NCI-H1092 treated with DMSO at 0.1 percent for 48 hours (cell line): ENCODE data around the gene PDE1A.
A peak's percentile ranks its signal among the peaks of the same experiment; 100 is the strongest.

Source experiments
- DNase-seq: peaks from one replicate; lab custom pipeline; 2025; lab: John Stamatoyannopoulos, UW

Gene PDE1A

GRCh38 chr2:182197529-182197928, 229.3 kb downstream of the PDE1A start:
- no peak for DNase-seq

- DNase-seq, result no peak
Measured at GRCh38 chr2:182193291-182193690, 233.5 kb downstream of the PDE1A start.

GRCh38 chr2:182191061-182191460, 235.8 kb downstream of the PDE1A start:
- DNase-seq, result no peak

GRCh38 chr2:182187130-182187529, 239.7 kb downstream of the PDE1A start:
- no peak for DNase-seq

- peak; percentile 42 for DNase-seq
Measured at GRCh38 chr2:182186132-182186735, 240.6 kb downstream of the PDE1A start.

GRCh38 chr2:182182436-182182835, 244.4 kb downstream of the PDE1A start:
- DNase-seq, result no peak

- DNase-seq, result no peak
Measured at GRCh38 chr2:182181381-182181780, 245.5 kb downstream of the PDE1A start.

GRCh38 chr2:182179176-182179575, 247.7 kb downstream of the PDE1A start:
- DNase-seq, result no peak

GRCh38 chr2:182173944-182174622, 252.8 kb downstream of the PDE1A start:
- DNase-seq, result no peak

GRCh38 chr2:182170341-182170740, 256.5 kb downstream of the PDE1A start:
- no peak for DNase-seq

- DNase-seq, result no peak
Measured at GRCh38 chr2:182167882-182168281, 259.0 kb downstream of the PDE1A start.

- DNase-seq, result no peak
Measured at GRCh38 chr2:182166841-182167240, 260.0 kb downstream of the PDE1A start.

- DNase-seq, result no peak
Measured at GRCh38 chr2:182166406-182166805, 260.4 kb downstream of the PDE1A start.

GRCh38 chr2:182165202-182165601, 261.6 kb downstream of the PDE1A start:
- DNase-seq, result no peak

- DNase-seq, result no peak
Measured at GRCh38 chr2:182164686-182165085, 262.1 kb downstream of the PDE1A start.

GRCh38 chr2:182163878-182164277, 263.0 kb downstream of the PDE1A start:
- no peak for DNase-seq

GRCh38 chr2:182148344-182148743, 278.5 kb downstream of the PDE1A start:
- no peak for DNase-seq

GRCh38 chr2:182144776-182145165, 282.1 kb downstream of the PDE1A start:
- DNase-seq, result no peak

GRCh38 chr2:182144041-182144775, 282.6 kb downstream of the PDE1A start:
- no peak for DNase-seq

GRCh38 chr2:182142062-182142461, 284.8 kb downstream of the PDE1A start:
- DNase-seq, result no peak

- DNase-seq, result no peak
Measured at GRCh38 chr2:182134201-182134600, 292.6 kb downstream of the PDE1A start.

GRCh38 chr2:182133195-182133891, 293.5 kb downstream of the PDE1A start:
- no peak for DNase-seq

- DNase-seq, result no peak
Measured at GRCh38 chr2:182132605-182133004, 294.2 kb downstream of the PDE1A start.
